HEK293 (cell line): Measurements from ENCODE around the gene ADCY10.

Source experiments
- CTCF ChIA-PET: fragments of 350-600 bp; formaldehyde crosslinking; extraction: SDS; loops from one replicate; lab custom pipeline; 2021; ENCODE audit warnings: antibody characterized with exemption; lab: Yijun Ruan, JAX
- POLR2A ChIA-PET: fragments of 300-600 bp; formaldehyde crosslinking; extraction: SDS; loops from one replicate; lab custom pipeline; 2020; ENCODE audit warnings: antibody characterized with exemption, inconsistent platforms; lab: Yijun Ruan, JAX
- H3K27ac ChIP-seq: fragments of 200-500 bp; sonication (Bioruptor generic); 2 replicates; pipeline ENCODE4 v1.5.1; 2014; ENCODE audit warnings: low read depth, low read length, control low read depth, inconsistent platforms; ENCODE audit errors: extremely low read depth
- H3K36me3 ChIP-seq, 2 experiments: fragments of 200-500 bp in 1 of 2; sonication (Bioruptor generic) in 1 of 2; 1 replicate in 1 of 2; 2 replicates in 1 of 2; pipeline ENCODE4 v1.5.1; 2014 to 2017; ENCODE audit warnings: inconsistent platforms in 2 of 2, low read length in 2 of 2; ENCODE audit not compliant: control insufficient read depth in 2 of 2, insufficient read depth in 1 of 2
- H3K4me1 ChIP-seq: fragments of 200-500 bp; sonication (Bioruptor generic); 2 replicates; pipeline ENCODE4 v1.5.1; 2014; ENCODE audit warnings: mild to moderate bottlenecking, low read length, inconsistent platforms; ENCODE audit not compliant: control insufficient read depth, insufficient read depth
- H3K4me3 ChIP-seq: 2 replicates; pipeline ENCODE4 v1.5.1; 2011; ENCODE audit warnings: low read depth, mild to moderate bottlenecking, control low read depth, low read length, moderate library complexity
- H3K9me3 ChIP-seq: fragments of 200-500 bp; sonication (Bioruptor generic); 2 replicates; pipeline ENCODE4 v1.5.1; 2014; ENCODE audit warnings: low read depth, low read length, inconsistent platforms; ENCODE audit not compliant: control insufficient read depth, insufficient read depth
- ATF2 ChIP-seq: fragments of 450-650 bp; formaldehyde crosslinking; IDR thresholded peaks from 2 replicates; pipeline ENCODE4 v1.5.1; 2016; ENCODE audit warnings: missing biosample characterization, missing genetic modification characterization, low read depth
- CTCF ChIP-seq: fragments of 450-650 bp; formaldehyde crosslinking; IDR thresholded peaks from 2 replicates; pipeline ENCODE4 v1.5.1; 2016; ENCODE audit warnings: missing biosample characterization, missing genetic modification characterization
- EGR2 ChIP-seq: fragments of 450-650 bp; formaldehyde crosslinking; IDR thresholded peaks from 2 replicates; pipeline ENCODE4 v1.5.1; 2016; ENCODE audit warnings: low read depth, missing biosample characterization, missing genetic modification characterization
- REPIN1 ChIP-seq: fragments of 450-650 bp; formaldehyde crosslinking; IDR thresholded peaks from 2 replicates; pipeline ENCODE4 v1.5.1; 2017; ENCODE audit warnings: missing biosample characterization, missing genetic modification characterization, low read depth
- TRIM28 ChIP-seq: IDR thresholded peaks from 2 replicates; pipeline ENCODE4 v1.6.1; 2011; ENCODE audit warnings: low read length, control low read depth, borderline replicate concordance
- YY1 ChIP-seq: fragments of 450-650 bp; formaldehyde crosslinking; IDR thresholded peaks from 2 replicates; pipeline ENCODE4 v1.5.1; 2018; ENCODE audit warnings: missing biosample characterization, missing genetic modification characterization
- ZFP37 ChIP-seq: fragments of 450-650 bp; formaldehyde crosslinking; IDR thresholded peaks from 2 replicates; pipeline ENCODE4 v1.5.1; 2016; ENCODE audit warnings: missing biosample characterization, missing genetic modification characterization
- ZFP69B ChIP-seq: fragments of 450-650 bp; formaldehyde crosslinking; IDR thresholded peaks from 2 replicates; pipeline ENCODE4 v1.5.1; 2016; ENCODE audit warnings: missing biosample characterization, missing genetic modification characterization
- ZIC2 ChIP-seq: fragments of 450-650 bp; formaldehyde crosslinking; IDR thresholded peaks from 2 replicates; pipeline ENCODE4 v1.5.1; 2016; ENCODE audit warnings: missing biosample characterization, missing genetic modification characterization
- ZNF10 ChIP-seq: fragments of 450-650 bp; formaldehyde crosslinking; IDR thresholded peaks from 2 replicates; pipeline ENCODE4 v1.5.1; 2017; ENCODE audit warnings: missing biosample characterization, missing genetic modification characterization
- ZNF202 ChIP-seq: fragments of 450-650 bp; formaldehyde crosslinking; IDR thresholded peaks from 2 replicates; pipeline ENCODE4 v1.5.1; 2016; ENCODE audit warnings: missing biosample characterization, missing genetic modification characterization, borderline replicate concordance
- ZNF404 ChIP-seq: fragments of 450-650 bp; formaldehyde crosslinking; IDR thresholded peaks from 2 replicates; pipeline ENCODE4 v1.5.1; 2017; ENCODE audit warnings: missing biosample characterization, missing genetic modification characterization
- ZNF473 ChIP-seq: fragments of 450-650 bp; formaldehyde crosslinking; IDR thresholded peaks from 2 replicates; pipeline ENCODE4 v1.5.1; 2017; ENCODE audit warnings: missing biosample characterization, missing genetic modification characterization
- ZNF544 ChIP-seq: fragments of 450-650 bp; formaldehyde crosslinking; IDR thresholded peaks from 2 replicates; pipeline ENCODE4 v1.5.0; 2017; ENCODE audit warnings: missing biosample characterization, missing genetic modification characterization
- ZNF610 ChIP-seq: fragments of 450-650 bp; formaldehyde crosslinking; IDR thresholded peaks from 2 replicates; pipeline ENCODE4 v1.5.1; 2016; ENCODE audit warnings: missing biosample characterization, missing genetic modification characterization, borderline replicate concordance
- ZNF623 ChIP-seq: fragments of 450-650 bp; formaldehyde crosslinking; IDR thresholded peaks from 2 replicates; pipeline ENCODE4 v1.5.1; 2016; ENCODE audit warnings: missing biosample characterization, missing genetic modification characterization
- ZNF629 ChIP-seq: fragments of 450-650 bp; formaldehyde crosslinking; IDR thresholded peaks from 2 replicates; pipeline ENCODE4 v1.5.1; 2017; ENCODE audit warnings: missing biosample characterization, missing genetic modification characterization
- ZNF660 ChIP-seq: fragments of 450-650 bp; IDR thresholded peaks from 2 replicates; pipeline ENCODE4 v1.5.1; 2018; ENCODE audit warnings: missing biosample characterization, mild to moderate bottlenecking, missing genetic modification characterization
- ZNF776 ChIP-seq: fragments of 450-650 bp; formaldehyde crosslinking; IDR thresholded peaks from 2 replicates; pipeline ENCODE4 v1.5.0; 2017; ENCODE audit warnings: missing biosample characterization, missing genetic modification characterization, borderline replicate concordance
- ZNF830 ChIP-seq: fragments of 450-650 bp; IDR thresholded peaks from 2 replicates; pipeline ENCODE4 v1.5.0; 2018; ENCODE audit warnings: missing biosample characterization, missing genetic modification characterization, low read depth, mild to moderate bottlenecking, moderate library complexity
- ZNF837 ChIP-seq: fragments of 450-650 bp; formaldehyde crosslinking; IDR thresholded peaks from 2 replicates; pipeline ENCODE4 v1.5.1; 2016; ENCODE audit warnings: missing biosample characterization, missing genetic modification characterization

Gene ADCY10

GRCh38 chr1:167912294-167912693 lies 1.6 kb downstream of the ADCY10 start:
- H3K27ac ChIP-seq = no peak overlapping the region
- ChIA-PET POLR2A (no interaction called here), CTCF (no interaction called here)
- peaks cover 1 to 19% of the 10 kb centered on the region in 2 experiments; a peak in 2 of 3 replicates for H3K36me3 ChIP-seq
- no peaks in the 10 kb centered on the region for H3K4me1 ChIP-seq
- TF ChIP-seq ZNF202 (tag by site-specific recombination) (no peak), ZFP69B (tag by site-specific recombination) (no peak), ZFP37 (tag by site-specific recombination) (no peak), REPIN1 (tag by site-specific recombination) (no peak), ZNF837 (tag by site-specific recombination) (no peak), ZNF544 (no peak), ZNF10 (no peak), ZNF660 (tag by site-specific recombination) (no peak), ZNF776 (tag by site-specific recombination) (no peak), ZNF473 (tag by site-specific recombination) (no peak), YY1 (no peak), ATF2 (tag by site-specific recombination) (no peak), ZIC2 (tag by site-specific recombination) (no peak), EGR2 (tag by site-specific recombination) (no peak), ZNF610 (no peak), ZNF404 (tag by site-specific recombination) (no peak), ZNF623 (tag by site-specific recombination) (no peak)
- no peaks in the 10 kb centered on the region for H3K9me3 ChIP-seq
- no peak overlapping the region for H3K4me3 ChIP-seq

- peaks cover 0 to 10% of the 10 kb centered on the region in 2 experiments; a peak in 2 of 3 replicates for H3K36me3 ChIP-seq
- TF ChIP-seq TRIM28 (no peak), ZNF830 (tag by site-specific recombination) (no peak)
- ChIA-PET CTCF (no interaction called here), POLR2A (no interaction called here)
- no peak overlapping the region for H3K4me3 ChIP-seq
- no peaks in the 10 kb centered on the region for H3K9me3 ChIP-seq
- H3K27ac ChIP-seq = no peak overlapping the region
- H3K4me1 ChIP-seq = no peaks in the 10 kb centered on the region
These were observed 2.5 kb downstream of the ADCY10 start for GRCh38 chr1:167911413-167911812.

- Histone ChIP-seq H3K9me3 (no peaks in the 10 kb centered on the region), H3K4me1 (no peaks in the 10 kb centered on the region), H3K36me3 (peaks cover 0 to 3% of the 10 kb centered on the region in 2 experiments; a peak in 1 of 3 replicates), H3K27ac (no peak overlapping the region), H3K4me3 (no peak overlapping the region)
- ChIA-PET POLR2A (no interaction called here), CTCF (interaction anchor here (1.0 kb wide), 1 partner anchor 172 kb away, joined by 3 read pairs; no protein-coding TSS in a partner anchor)
- TF ChIP-seq CTCF (tag by site-specific recombination) (peak; percentile 47), ZNF629 (tag by site-specific recombination) (no peak)
These were observed 3.4 kb downstream of the ADCY10 start for GRCh38 chr1:167910530-167910929.
